ENCODE measurements around the gene ZNF566. TPM values are rescaled to one million over a fixed set of nuclear protein-coding genes. Genes with fewer than 3 reads are reported as not detected.
A peak's percentile ranks its signal among the peaks of the same experiment; 100 is the strongest.

The ZNF566 gene
- total and polyA plus RNA-seq, 2 of the 4 experiments (the other 2 are of a cell fraction): 3.0 to 4.8 TPM

DNA sequence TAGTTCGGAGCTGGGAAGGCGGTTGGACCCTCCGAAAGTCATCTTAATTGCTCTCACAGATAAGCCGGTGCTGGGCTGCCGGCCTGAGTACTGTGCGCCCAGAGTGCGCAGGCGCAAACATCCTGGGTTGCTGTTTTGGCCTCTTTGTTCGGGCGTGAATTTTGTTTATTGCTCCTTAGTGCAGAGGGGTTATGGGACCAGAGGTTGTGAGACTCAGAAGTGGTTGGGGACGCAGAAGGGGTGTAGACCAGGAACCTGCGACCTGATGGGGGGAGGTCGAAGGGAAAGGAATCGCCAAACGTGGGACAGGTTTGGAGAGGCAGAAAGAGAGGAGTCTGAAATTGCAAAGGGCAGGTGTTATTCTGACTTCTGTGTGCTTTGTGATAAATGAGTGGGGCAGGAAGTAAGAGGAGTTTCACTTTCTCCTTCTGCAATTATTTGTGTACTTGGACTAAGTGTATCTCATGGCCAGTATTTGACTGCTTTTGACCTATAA is 607 bp upstream of the ZNF566 start (continued):
- no peak for TF ChIP-seq RAD21 (IDR thresholded peaks at IDR 0.05; ENCODE audit: low read length)

DNA sequence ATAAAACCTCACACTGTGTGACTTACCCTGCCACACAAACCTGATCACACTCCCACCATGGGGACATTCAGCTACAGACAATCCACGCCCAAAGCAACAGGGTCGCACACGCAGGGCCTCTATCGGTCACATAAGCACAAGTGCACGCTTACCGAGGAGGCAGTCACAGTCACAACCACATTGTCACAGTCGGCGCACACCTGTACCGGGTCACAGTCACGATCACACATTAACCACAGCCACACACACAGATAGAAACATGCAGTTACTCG is 579 bp downstream of the ZNF566 start:
- no peak for DNase-seq
- WGBS, 2 experiments (ENCODE audit: extremely low coverage in 2 of 2, insufficient read length in 1 of 2): 0% methylated on average over 6 of the region's 11 CpGs; no CpG with 5 or more reads in 1 of the 2 experiments
- H2AFZ ChIP-seq (replicated peaks; ENCODE audit: low read length, poor library complexity): peak overlapping the region; percentile 100
- TF ChIP-seq CHD1 (IDR thresholded peaks at IDR 0.05; ENCODE audit: low read depth, low read length) (no peak), FOS (IDR thresholded peaks at IDR 0.05; ENCODE audit: low read depth, low read length) (no peak), MAFK (IDR thresholded peaks at IDR 0.05; ENCODE audit: low read depth, low read length) (no peak), MAZ (IDR thresholded peaks at IDR 0.05; ENCODE audit: borderline replicate concordance, low read depth, low read length) (no peak), MXI1 (IDR thresholded peaks at IDR 0.05; ENCODE audit: borderline replicate concordance, low read depth, low read length) (no peak), RCOR1 (IDR thresholded peaks at IDR 0.05; ENCODE audit: insufficient replicate concordance, low read length) (no peak)
- TF ChIP-seq, protein P1, sequence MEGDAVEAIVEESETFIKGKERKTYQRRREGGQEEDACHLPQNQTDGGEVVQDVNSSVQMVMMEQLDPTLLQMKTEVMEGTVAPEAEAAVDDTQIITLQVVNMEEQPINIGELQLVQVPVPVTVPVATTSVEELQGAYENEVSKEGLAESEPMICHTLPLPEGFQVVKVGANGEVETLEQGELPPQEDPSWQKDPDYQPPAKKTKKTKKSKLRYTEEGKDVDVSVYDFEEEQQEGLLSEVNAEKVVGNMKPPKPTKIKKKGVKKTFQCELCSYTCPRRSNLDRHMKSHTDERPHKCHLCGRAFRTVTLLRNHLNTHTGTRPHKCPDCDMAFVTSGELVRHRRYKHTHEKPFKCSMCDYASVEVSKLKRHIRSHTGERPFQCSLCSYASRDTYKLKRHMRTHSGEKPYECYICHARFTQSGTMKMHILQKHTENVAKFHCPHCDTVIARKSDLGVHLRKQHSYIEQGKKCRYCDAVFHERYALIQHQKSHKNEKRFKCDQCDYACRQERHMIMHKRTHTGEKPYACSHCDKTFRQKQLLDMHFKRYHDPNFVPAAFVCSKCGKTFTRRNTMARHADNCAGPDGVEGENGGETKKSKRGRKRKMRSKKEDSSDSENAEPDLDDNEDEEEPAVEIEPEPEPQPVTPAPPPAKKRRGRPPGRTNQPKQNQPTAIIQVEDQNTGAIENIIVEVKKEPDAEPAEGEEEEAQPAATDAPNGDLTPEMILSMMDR (conservative IDR thresholded peaks at IDR 0.05; ENCODE audit: low read depth, low read length): no peak
- TF ChIP-seq, protein P2, sequence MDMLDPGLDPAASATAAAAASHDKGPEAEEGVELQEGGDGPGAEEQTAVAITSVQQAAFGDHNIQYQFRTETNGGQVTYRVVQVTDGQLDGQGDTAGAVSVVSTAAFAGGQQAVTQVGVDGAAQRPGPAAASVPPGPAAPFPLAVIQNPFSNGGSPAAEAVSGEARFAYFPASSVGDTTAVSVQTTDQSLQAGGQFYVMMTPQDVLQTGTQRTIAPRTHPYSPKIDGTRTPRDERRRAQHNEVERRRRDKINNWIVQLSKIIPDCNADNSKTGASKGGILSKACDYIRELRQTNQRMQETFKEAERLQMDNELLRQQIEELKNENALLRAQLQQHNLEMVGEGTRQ (IDR thresholded peaks at IDR 0.05; ENCODE audit: low read depth, low read length): no peak
- ATAC-seq (ENCODE audit: low read depth): peak; percentile 1; the same call in 1 of the 2 replicates
- H3K56ac ChIP-seq (ENCODE audit: extremely low read depth, insufficient read depth, low read length): 0 out of 2 replicates have a peak overlapping the region, but pooled peaks have one; percentile 19
- dilution Hi-C loops (cut with HindIII; ENCODE audit: low sequenced_read_pairs, unreplicated experiment) (no loop called here), in situ Hi-C loops (cut with MboI; ENCODE audit: low sequenced_read_pairs) (loop anchor here (25.0 kb wide), 1 partner anchor 301 kb away; no protein-coding TSS in a partner anchor), intact Hi-C loops (cut with micrococcal nuclease) (loop anchor here (5.0 kb wide), 1 partner anchor 276 kb away; the partner anchor contains the start of gene ZNF565)
- H3K4me2 ChIP-seq (ENCODE audit: low read depth, low read length): peak overlapping the region; percentile 87
- H3K79me1 ChIP-seq (ENCODE audit: low read depth in 1 of 2, low read length in 2 of 2): peaks cover 3 to 7% of the 10 kb centered on the region in 2 experiments; a peak in 2 of 4 replicates
- H3K18ac ChIP-seq (ENCODE audit: low read depth, low read length): no peak overlapping the region
- H3K9ac ChIP-seq (ENCODE audit: low read depth, low read length): peak overlapping the region; percentile 72
- no peaks in the 10 kb centered on the region for H4K20me1 ChIP-seq (ENCODE audit: insufficient read depth, low read length)
- H3K4ac ChIP-seq (ENCODE audit: low read depth, low read length): peak overlapping the region; percentile 71
- peaks cover 2% of the 10 kb centered on the region; the same call in 1 of the 2 replicates for H3K9me3 ChIP-seq (ENCODE audit: control insufficient read depth, insufficient read depth, low read length)
- BruUV-seq (replicated peaks): no TSS peak
- ChIA-PET POLR2A (ENCODE audit: unreplicated experiment) (no interaction called here), CTCF (interaction anchor here (0.6 kb wide), 1 partner anchor 33 kb away, joined by 4 read pairs; no protein-coding TSS in a partner anchor)
- H3K23ac ChIP-seq (ENCODE audit: low read depth, low read length): peak overlapping the region; percentile 87
- peak overlapping the region; percentile 22 for H2BK5ac ChIP-seq (ENCODE audit: low read depth, low read length, poor library complexity, severe bottlenecking)
- peak overlapping the region; percentile 33 for H2AK9ac ChIP-seq (replicated peaks; ENCODE audit: low read depth, low read length, poor library complexity)
- peak overlapping the region; percentile 12; the same call in 1 of the 2 replicates for H4K91ac ChIP-seq (ENCODE audit: insufficient read depth, low read depth, low read length)
- H3K27ac ChIP-seq (ENCODE audit: insufficient read depth, low read length): peak overlapping the region; percentile 44
- peak overlapping the region; percentile 12 to 65; a peak in 3 of 4 replicates for H4K8ac ChIP-seq (ENCODE audit: low read depth in 2 of 2, low read length in 2 of 2)
- H4K5ac ChIP-seq (ENCODE audit: low read depth, low read length): peak overlapping the region; percentile 11
- H3K27me3 ChIP-seq (ENCODE audit: control insufficient read depth, insufficient read depth, low read length): no peaks in the 10 kb centered on the region
- 0 out of 2 replicates have a peak, but pooled peaks cover 1% of the 10 kb centered on the region for H3K36me3 ChIP-seq (ENCODE audit: control insufficient read depth, insufficient read depth, low read length)
- peak overlapping the region; percentile 64 for H3K4me3 ChIP-seq (ENCODE audit: insufficient read depth, low read depth, low read length)
- no peaks in the 10 kb centered on the region for H3K4me1 ChIP-seq (ENCODE audit: control insufficient read depth, insufficient read depth, low read length)
- H3K14ac ChIP-seq (replicated peaks; ENCODE audit: low read depth, low read length): peak overlapping the region; percentile 66
- peak overlapping the region; percentile 16 for H2AK5ac ChIP-seq (ENCODE audit: low read depth, low read length)
- H2BK120ac ChIP-seq (ENCODE audit: low read depth, low read length): no peak overlapping the region; the same call in 1 of the 2 replicates
- no peak overlapping the region for H2BK20ac ChIP-seq (ENCODE audit: low read depth, low read length)
- no peak overlapping the region for H2BK15ac ChIP-seq (ENCODE audit: low read depth, low read length)
- peaks cover 4% of the 10 kb centered on the region for H3K9me1 ChIP-seq (ENCODE audit: insufficient read depth, low read length)

All from IMR-90 (cell line).